PC-3 (cell line): ENCODE results near the gene SH3PXD2B.

Experiments
- EZH2 ChIP-seq: fragments of 300-600 bp; sonication (generic); IDR thresholded peaks from one replicate; pipeline ENCODE4 v1.6.1; 2017; ENCODE audit warnings: antibody characterized with exemption, mild to moderate bottlenecking, low read length; ENCODE audit not compliant: unreplicated experiment
- TF ChIP-seq, protein P1 (sequence below): fragments of 300-600 bp; sonication (generic); conservative IDR thresholded peaks from 2 replicates; pipeline ENCODE4 v1.5.1; 2017; ENCODE audit warnings: antibody characterized with exemption, low read depth, mild to moderate bottlenecking, low read length

DNA sequence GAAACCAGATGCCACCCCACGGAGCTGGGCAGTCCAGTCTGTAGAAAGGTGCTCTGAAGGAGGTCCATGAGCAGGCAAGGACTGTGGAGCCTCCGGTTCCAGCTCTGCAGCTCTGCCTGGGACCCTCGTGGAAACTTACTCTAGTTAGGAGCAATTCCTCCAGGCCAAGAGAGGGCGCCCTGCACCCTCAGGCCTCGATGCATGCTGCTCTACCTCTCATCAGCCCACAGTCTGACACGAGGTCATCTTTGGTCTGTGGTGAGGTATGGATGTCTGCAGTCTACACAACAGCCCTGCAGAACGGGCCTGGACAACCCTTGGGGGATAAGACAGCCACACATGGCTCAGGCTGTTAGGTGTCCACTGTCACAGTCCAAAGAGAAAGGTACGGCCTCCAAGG, 120.1 kb downstream of the SH3PXD2B start:
- TF ChIP-seq, protein P1, sequence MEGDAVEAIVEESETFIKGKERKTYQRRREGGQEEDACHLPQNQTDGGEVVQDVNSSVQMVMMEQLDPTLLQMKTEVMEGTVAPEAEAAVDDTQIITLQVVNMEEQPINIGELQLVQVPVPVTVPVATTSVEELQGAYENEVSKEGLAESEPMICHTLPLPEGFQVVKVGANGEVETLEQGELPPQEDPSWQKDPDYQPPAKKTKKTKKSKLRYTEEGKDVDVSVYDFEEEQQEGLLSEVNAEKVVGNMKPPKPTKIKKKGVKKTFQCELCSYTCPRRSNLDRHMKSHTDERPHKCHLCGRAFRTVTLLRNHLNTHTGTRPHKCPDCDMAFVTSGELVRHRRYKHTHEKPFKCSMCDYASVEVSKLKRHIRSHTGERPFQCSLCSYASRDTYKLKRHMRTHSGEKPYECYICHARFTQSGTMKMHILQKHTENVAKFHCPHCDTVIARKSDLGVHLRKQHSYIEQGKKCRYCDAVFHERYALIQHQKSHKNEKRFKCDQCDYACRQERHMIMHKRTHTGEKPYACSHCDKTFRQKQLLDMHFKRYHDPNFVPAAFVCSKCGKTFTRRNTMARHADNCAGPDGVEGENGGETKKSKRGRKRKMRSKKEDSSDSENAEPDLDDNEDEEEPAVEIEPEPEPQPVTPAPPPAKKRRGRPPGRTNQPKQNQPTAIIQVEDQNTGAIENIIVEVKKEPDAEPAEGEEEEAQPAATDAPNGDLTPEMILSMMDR = peak; percentile 55
- TF ChIP-seq EZH2 = no peak
